T-helper 1 cell treated with Interleukin-12 subunit alpha and Interleukin-12 subunit beta and Interleukin-4 antibody, amounts not matched to agents 30 μg/mL and 1 μg/mL, for 36 hours (primary cell): ENCODE results near the gene SPHK2.
"Not testable (repeated sequence)": the region's sequence is repeated elsewhere in the genome, so short reads cannot be mapped to it uniquely, and the experiment has no call there.

Source experiments
- H3K27ac Mint-ChIP-seq: one replicate; pipeline ENCODE4 v1.8.0; 2021; ENCODE audit warnings: mild to moderate bottlenecking, mixed read lengths
- H3K27me3 Mint-ChIP-seq: one replicate; pipeline ENCODE4 v1.8.0; 2021; ENCODE audit warnings: low read depth, mixed read lengths
- H3K36me3 Mint-ChIP-seq: one replicate; pipeline ENCODE4 v1.8.0; 2021; ENCODE audit warnings: low read depth, mixed read lengths
- H3K4me1 Mint-ChIP-seq: one replicate; pipeline ENCODE4 v1.8.0; 2021; ENCODE audit warnings: low read depth, mixed read lengths
- H3K4me3 Mint-ChIP-seq: one replicate; pipeline ENCODE4 v1.8.0; 2021; ENCODE audit warnings: mild to moderate bottlenecking, moderate library complexity, mixed read lengths
- H3K9me3 Mint-ChIP-seq: one replicate; pipeline ENCODE4 v1.8.0; 2021; ENCODE audit warnings: mixed read lengths

SPHK2 gene, protein sequence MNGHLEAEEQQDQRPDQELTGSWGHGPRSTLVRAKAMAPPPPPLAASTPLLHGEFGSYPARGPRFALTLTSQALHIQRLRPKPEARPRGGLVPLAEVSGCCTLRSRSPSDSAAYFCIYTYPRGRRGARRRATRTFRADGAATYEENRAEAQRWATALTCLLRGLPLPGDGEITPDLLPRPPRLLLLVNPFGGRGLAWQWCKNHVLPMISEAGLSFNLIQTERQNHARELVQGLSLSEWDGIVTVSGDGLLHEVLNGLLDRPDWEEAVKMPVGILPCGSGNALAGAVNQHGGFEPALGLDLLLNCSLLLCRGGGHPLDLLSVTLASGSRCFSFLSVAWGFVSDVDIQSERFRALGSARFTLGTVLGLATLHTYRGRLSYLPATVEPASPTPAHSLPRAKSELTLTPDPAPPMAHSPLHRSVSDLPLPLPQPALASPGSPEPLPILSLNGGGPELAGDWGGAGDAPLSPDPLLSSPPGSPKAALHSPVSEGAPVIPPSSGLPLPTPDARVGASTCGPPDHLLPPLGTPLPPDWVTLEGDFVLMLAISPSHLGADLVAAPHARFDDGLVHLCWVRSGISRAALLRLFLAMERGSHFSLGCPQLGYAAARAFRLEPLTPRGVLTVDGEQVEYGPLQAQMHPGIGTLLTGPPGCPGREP

DNA sequence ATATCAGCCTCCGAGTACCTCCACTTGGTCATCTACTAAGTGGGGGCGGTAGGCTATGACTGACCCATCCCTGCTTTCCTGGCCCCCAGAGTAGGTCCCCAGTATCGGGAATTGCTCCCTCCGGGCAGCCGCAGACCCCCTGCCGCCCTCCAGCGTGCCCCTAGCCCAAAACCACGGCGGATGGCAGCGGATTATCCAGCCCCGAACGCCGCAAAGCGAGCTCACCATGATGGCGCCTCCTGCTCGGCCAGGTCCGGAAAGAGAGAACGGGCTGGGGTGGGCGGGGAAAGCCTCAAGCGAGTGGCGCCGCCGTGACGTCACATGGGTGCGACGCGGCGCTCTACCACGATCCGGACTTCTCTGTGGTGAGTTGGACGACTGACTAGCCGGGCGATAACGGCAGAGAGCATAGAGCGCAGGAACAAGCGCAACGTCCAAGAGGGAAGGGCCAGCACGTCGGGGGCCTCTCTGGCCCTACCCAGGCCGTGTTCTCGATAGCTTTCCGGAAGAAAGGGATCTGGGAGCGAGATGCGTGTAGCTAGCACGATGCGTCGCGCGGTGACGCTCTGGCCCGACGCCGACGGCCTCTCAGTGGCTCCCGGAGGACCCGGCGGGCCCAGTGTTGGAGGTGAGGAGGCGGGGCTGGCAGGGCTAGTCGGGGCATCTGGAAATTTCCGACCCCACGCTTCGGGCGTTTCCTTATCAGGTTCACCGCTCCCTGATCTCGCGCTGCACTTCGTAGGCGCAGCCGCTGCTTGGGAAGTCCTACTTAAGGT, at the start of gene SPHK2, which contains the start of gene RPL18:
SPHK2 (plus strand) TSS at position 591 of the 776 bp plus-strand sequence. CDS start 1,009 bp downstream, outside the sequence.
RPL18 (minus strand) TSS at position 263 of the 776 bp plus-strand sequence; CDS start at position 228, 35 bp downstream.
- Mint-ChIP-seq H3K36me3 (peaks cover 48% of the 10 kb centered on the region), H3K4me3 (peak within 1 kb of the TSS; percentile 98), H3K4me1 (peaks cover 38% of the 10 kb centered on the region), H3K9me3 (no peaks in the 10 kb centered on the region), H3K27me3 (no peaks in the 10 kb centered on the region), H3K27ac (peak within 1 kb of the TSS; percentile 99)

DNA sequence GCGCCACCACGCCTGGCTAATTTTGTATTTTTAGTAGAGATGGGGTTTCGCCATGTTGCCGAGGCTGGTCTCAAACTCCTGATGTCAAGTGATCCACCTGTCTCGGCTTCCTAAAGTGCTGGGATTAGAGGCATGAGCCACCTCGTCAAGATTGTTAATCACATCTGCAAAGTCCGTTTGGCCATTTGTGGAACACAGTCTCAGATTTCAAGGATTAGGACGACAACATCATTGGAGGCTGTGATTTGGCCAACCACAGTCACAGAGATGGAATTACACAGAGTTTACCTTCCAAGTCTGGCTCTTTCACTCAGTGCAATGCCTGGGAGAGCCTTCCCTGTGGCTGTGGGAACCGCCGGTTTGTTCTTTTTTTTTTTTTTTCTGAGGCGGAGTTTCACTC, 49.5 kb upstream of the SPHK2 start:
- Mint-ChIP-seq H3K4me1 (no peaks in the 10 kb centered on the region), H3K9me3 (no peaks in the 10 kb centered on the region), H3K27ac (no peak overlapping the region), H3K4me3 (no peak overlapping the region), H3K27me3 (peaks cover 4% of the 10 kb centered on the region), H3K36me3 (no peaks in the 10 kb centered on the region)

DNA sequence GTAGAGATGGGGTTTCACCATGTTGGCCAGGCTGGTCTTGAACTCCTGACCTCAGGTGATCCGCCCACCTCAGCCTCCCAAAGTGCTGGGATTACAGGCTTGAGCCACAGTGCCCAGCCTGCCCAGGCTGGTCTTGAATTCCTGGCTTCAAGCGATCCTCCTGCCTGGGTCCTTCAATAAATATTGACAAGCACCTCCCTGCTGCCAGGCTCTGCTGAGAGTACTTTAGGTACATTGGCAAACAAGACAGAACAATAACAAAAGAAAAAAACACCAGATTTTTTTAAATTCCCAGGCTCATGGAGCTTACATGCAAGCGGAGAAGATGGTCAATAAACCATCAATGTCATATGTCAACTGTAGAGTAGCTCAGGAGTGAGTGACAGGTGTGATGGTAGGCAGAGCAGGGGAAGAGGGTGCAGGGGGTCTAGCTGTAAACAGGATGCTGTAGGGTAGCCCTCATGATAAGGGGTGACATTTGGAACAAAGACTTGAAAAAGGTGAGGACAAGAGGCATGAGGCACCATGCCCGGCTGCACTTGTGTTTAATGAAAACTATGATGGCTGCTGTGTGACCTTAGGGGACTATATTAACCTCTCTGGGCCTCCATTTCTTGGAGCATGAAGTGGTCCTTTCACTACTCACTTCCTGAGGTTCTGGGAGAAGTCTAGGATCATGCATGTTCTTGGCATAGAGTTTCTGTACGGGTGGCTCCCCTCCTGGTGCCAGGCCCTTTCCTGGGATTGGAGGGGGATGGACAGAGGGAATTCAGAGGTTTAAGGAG, 47.7 kb upstream of the SPHK2 start:
- no peaks in the 10 kb centered on the region for H3K36me3 Mint-ChIP-seq
- H3K27ac Mint-ChIP-seq = no peak overlapping the region
- peaks cover 4% of the 10 kb centered on the region for H3K27me3 Mint-ChIP-seq
- H3K4me3 Mint-ChIP-seq = no peak overlapping the region
- H3K9me3 Mint-ChIP-seq = no peaks in the 10 kb centered on the region
- no peaks in the 10 kb centered on the region for H3K4me1 Mint-ChIP-seq

DNA sequence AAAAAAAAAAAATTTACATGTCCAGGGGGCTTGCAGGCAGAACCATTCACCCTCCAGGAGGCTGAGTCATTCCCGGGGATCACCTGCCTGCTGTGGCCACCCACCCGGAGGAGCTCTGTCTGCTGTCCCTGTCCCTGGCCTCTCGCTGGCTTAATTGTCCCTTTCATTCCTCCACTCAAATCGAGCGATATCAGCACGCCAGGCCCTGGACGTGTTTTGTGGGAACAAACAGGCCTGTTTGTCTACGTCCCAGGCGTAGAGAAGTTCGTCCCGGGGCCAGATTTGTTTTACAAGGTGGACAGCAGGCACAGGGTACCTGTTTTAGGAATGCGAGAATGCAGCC, 46.2 kb upstream of the SPHK2 start:
- H3K4me1 Mint-ChIP-seq = no peaks in the 10 kb centered on the region
- H3K36me3 Mint-ChIP-seq = no peaks in the 10 kb centered on the region

DNA sequence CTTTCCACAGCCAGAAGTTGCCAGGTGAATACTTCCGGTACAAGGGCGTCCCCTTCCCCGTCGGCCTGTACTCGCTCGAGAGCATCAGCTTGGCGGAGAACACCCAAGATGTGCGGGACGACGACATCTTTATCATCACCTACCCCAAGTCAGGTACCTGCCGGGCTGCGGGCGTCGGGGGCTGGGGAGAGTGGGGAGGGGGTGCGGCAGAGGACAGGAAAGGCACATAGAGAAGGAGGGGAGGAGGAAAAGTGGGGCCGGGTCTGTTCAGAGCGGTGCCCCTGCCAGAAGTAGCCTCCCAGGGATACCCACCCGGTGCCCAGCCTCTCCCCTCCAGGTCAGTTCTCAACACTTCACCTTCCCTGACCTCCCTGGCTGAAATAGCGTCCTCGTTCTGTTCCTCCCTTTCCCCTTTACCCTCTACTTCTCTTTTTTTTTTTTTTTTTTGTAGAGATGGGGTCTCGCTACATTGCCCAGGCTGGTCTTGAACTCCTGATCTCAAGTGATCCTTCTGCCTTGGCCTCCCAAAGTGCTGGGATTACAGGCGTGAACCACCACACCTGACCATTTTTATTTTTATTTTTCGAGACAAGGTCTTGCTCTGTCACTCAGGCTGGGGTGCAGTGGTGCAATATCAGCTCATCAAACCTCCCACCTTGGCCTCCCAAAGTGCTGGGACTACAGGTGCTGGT, 43.2 kb upstream of the SPHK2 start:
- no peak overlapping the region for H3K27ac Mint-ChIP-seq
- H3K36me3 Mint-ChIP-seq = no peaks in the 10 kb centered on the region
- no peaks in the 10 kb centered on the region for H3K4me1 Mint-ChIP-seq
- no peaks in the 10 kb centered on the region for H3K9me3 Mint-ChIP-seq
- no peak overlapping the region for H3K4me3 Mint-ChIP-seq
- H3K27me3 Mint-ChIP-seq = no peaks in the 10 kb centered on the region

More for the DNA sequence above, 46.2 kb upstream of the SPHK2 start:
- Mint-ChIP-seq H3K4me3 (no peak overlapping the region), H3K27ac (no peak overlapping the region), H3K27me3 (no peaks in the 10 kb centered on the region), H3K9me3 (no peaks in the 10 kb centered on the region)

DNA sequence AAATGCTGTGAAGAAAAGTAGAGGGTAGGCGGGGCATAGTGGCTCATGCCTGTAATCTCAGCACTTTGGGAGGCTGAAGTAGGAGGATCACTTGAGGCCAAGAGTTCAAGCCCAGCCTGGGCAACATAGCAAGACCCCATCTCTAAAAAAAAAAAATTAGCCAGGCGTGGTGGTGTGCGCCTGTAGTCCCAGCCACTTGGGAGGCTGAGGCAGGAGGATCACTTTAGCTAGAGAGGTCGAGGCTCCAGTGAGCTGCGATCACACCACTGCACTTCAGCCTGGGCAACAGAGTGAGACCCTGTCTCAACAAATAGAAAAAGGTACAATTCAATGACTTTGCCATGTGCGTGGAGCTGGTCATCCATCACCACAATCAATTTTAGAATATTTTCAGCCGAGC, 41.4 kb upstream of the SPHK2 start:
- H3K27me3 Mint-ChIP-seq, H3K36me3 Mint-ChIP-seq, H3K4me1 Mint-ChIP-seq, H3K4me3 Mint-ChIP-seq, H3K9me3 Mint-ChIP-seq, H3K27ac Mint-ChIP-seq: not testable (repeated sequence)

DNA sequence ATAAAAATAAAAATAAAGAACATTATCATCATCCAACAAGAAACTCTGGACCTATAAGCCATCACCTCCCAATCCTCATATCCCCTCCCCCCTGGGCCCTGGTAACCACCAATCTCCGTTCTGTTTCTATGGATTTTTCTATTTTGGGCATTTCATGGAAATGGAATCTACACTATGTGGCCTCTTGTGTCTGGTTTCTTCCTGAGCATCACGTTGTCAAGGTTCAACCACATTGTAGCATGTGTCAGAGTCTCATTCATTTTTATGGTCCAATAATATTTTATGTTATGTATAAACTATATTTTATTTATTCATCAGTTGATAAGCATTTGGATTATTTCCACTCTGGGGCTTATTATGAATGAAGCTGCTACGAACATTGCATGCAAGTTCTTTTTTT, 40.4 kb upstream of the SPHK2 start:
- Mint-ChIP-seq H3K36me3 (no peaks in the 10 kb centered on the region), H3K4me1 (no peaks in the 10 kb centered on the region), H3K9me3 (no peaks in the 10 kb centered on the region), H3K27ac (no peak overlapping the region), H3K4me3 (no peak overlapping the region), H3K27me3 (no peaks in the 10 kb centered on the region)

DNA sequence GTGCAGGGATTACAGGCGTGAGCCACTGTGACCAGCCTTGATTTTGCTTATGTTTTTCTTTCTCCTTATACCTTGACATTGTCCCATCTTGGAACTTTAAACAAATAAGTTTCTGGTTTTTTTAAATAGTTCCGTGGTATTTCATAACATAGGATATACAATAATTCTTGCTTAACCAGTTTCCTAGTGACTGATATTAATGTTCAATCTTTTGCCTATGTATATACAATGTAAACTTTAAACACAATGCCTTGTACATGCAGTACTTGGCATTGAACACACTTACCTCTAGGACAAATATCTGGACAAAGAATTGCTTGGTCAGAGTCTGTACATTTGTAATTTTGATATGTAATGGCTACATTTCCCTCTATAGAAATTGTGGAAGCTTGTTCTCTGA, 37.1 kb upstream of the SPHK2 start:
- Mint-ChIP-seq H3K9me3 (no peaks in the 10 kb centered on the region), H3K27me3 (peaks cover 5% of the 10 kb centered on the region), H3K36me3 (peaks cover 3% of the 10 kb centered on the region), H3K27ac (no peak overlapping the region), H3K4me3 (no peak overlapping the region), H3K4me1 (peaks cover 6% of the 10 kb centered on the region)

DNA sequence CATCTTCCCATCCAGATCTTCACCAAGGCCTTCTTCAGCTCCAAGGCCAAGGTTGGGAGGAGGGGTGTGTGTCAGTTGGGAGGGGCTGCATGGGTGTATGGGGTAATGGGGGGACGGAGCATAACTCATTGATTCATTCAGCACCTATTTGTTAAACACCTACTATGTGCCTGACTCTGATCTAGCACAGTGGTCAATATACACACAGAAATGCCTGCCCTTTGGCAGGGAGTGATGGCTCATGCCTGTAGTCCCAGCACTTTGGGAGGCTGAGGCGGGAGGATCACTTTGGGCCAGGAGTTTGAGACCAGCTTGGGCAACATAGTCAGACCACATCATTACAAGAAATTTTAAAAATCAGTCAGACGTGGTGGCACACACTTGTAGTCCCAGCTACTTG, 31.9 kb upstream of the SPHK2 start:
- Mint-ChIP-seq H3K27me3 (peaks cover 12% of the 10 kb centered on the region), H3K4me3 (no peak overlapping the region), H3K9me3 (no peaks in the 10 kb centered on the region), H3K36me3 (peaks cover 12% of the 10 kb centered on the region), H3K4me1 (peaks cover 18% of the 10 kb centered on the region), H3K27ac (no peak overlapping the region)

DNA sequence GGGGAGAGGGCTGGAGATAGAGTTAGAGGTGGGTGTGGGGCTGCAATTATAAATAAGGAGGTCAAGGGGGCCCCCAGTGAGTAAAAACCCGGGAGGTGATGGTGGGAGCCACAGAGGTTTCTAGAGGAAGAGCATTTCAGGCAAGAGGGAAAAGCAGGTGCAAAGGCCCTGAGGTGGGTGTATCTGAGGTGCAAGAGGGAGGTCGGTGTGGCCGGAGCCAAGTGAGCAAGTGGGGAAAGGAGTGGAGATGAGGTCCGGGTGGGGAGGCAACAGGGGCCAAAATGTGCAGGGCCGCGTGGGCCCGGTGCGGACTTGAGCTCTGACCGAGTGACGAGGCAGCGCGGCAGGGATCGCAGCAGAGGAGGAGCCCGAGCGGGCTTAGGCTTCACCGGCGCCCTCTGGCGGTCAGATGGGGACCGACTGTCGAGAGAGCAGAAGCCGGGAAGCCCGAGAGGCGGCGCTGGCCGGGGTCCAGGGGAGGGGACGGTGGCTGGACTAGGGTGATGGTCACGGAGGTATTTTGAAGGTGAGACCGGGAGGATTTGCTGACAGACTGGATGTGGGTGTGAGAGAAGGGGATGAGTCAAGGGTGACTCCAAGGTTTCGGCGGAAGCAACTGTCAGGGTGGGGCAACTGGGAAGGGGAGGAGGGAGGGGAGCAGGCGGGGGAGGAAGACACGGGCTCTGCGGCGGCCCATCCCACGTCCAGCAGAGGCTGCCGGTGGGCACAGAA, 30.5 kb upstream of the SPHK2 start:
- Mint-ChIP-seq H3K27me3 (peaks cover 12% of the 10 kb centered on the region), H3K4me1 (peaks cover 22% of the 10 kb centered on the region), H3K4me3 (peak overlapping the region; percentile 78), H3K36me3 (peaks cover 12% of the 10 kb centered on the region), H3K9me3 (no peaks in the 10 kb centered on the region), H3K27ac (peak overlapping the region; percentile 85)

DNA sequence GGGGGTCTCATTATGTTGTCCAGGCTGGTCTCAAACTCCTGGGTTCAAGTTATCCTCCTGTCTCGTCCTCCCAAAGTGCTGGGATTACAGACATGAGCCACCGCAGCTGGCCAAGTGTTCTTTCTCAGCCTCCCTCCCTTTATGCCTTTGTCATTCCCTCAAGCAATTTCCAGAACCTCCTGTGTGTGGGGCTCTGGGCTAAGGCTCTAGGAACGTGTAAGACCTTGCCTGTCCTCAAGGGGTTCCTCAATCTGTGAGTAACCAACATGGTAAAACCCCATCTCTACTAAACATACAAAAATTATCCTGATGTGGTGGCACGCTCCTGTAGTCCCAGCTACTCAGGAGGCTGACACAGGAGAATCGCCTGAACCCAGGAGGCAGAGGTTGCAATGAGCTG, 28.3 kb upstream of the SPHK2 start:
- H3K9me3 Mint-ChIP-seq = no peaks in the 10 kb centered on the region
- H3K27ac Mint-ChIP-seq = no peak overlapping the region
- H3K27me3 Mint-ChIP-seq = peaks cover 7% of the 10 kb centered on the region
- peaks cover 18% of the 10 kb centered on the region for H3K4me1 Mint-ChIP-seq
- H3K4me3 Mint-ChIP-seq = no peak overlapping the region
- peaks cover 9% of the 10 kb centered on the region for H3K36me3 Mint-ChIP-seq

DNA sequence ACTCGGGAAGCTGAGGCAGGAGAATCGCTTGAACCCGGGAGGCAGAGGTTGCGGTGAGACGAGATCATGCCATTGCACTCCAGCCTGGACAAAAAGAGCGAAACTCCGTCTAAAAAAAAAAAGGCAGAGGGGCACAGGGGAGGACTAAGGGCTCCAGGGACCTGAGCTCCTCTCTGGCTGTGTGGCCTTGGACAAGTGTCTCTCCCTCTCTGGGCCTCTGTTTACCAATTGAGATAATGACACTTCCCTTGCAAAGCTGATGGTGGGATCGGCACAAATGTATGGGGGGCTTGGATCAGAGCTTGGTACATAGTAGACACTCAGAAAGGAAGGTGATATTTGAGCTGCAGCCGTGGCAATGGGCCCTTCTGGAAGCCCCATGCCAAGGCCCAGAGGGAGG, 24.1 kb upstream of the SPHK2 start:
- Mint-ChIP-seq H3K27ac (peak overlapping the region; percentile 77), H3K36me3 (peaks cover 3% of the 10 kb centered on the region), H3K9me3 (no peaks in the 10 kb centered on the region), H3K27me3 (no peaks in the 10 kb centered on the region), H3K4me1 (peaks cover 9% of the 10 kb centered on the region), H3K4me3 (peak overlapping the region; percentile 77)

DNA sequence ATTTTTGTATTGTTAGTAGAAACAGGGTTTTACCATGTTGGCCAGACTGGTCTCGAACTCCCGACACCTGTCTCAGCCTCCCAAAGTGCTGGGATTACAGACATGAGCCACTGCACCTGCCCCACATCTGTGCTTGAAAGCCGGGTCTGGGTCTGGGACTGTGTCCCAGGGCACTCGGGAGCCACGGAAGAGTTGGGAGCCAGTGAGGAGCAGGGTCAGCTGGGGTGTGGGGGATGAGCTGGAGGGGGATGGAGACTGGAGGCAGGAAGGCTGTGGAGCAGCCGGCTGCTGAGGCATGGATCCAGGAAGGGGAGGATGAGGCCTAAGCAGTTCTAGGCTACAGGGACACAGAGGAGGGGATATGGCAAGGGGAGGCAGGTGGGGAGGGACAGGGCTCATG, 23.5 kb upstream of the SPHK2 start:
- Mint-ChIP-seq H3K9me3 (no peaks in the 10 kb centered on the region), H3K27me3 (no peaks in the 10 kb centered on the region), H3K4me3 (peak overlapping the region; percentile 74), H3K36me3 (no peaks in the 10 kb centered on the region), H3K4me1 (peaks cover 9% of the 10 kb centered on the region), H3K27ac (no peak overlapping the region)
